IMR-90 (cell line): ENCODE measurements around the gene CKAP4. TPM values are rescaled to one million over a fixed set of nuclear protein-coding genes. Genes with fewer than 3 reads are reported as not detected.

ENCODE experiments used
- ATAC-seq: fragments of 200-7000 bp; cut with Tn5 transposase; 2 replicates; pipeline ENCODE4 v1.9.1; 2020; ENCODE audit warnings: low read depth, mild to moderate bottlenecking, moderate library complexity
- BruUV-seq: library from RNA; stranded (reverse); fragments of 400-500 nt; replicated peaks from 2 replicates; lab custom pipeline; 2021; lab: Mats Ljungman, UMichigan
- CTCF ChIA-PET: fragments of 300-600 bp; formaldehyde crosslinking; extraction: SDS; loops from one replicate; lab custom pipeline; 2021; ENCODE audit warnings: antibody characterized with exemption; lab: Yijun Ruan, JAX
- POLR2A ChIA-PET: fragments of 300-600 bp; sonication (Branson Sonifier 250); formaldehyde crosslinking; loops from one replicate; lab custom pipeline; 2022; ENCODE audit warnings: antibody characterized with exemption; ENCODE audit not compliant: unreplicated experiment; lab: Charles Lee
- DNase-seq: peaks from one replicate; pipeline ENCODE4 v3.0.0; 2013
- H2AFZ ChIP-seq: replicated peaks from 2 replicates; pipeline ENCODE3; 2013; ENCODE audit warnings: low read length, mild to moderate bottlenecking; ENCODE audit not compliant: poor library complexity
- H2AK5ac ChIP-seq: 2 replicates; pipeline ENCODE4 v1.6.1; 2013; ENCODE audit warnings: low read depth, low read length, inconsistent platforms
- H2AK9ac ChIP-seq: replicated peaks from 2 replicates; pipeline ENCODE3; 2013; ENCODE audit warnings: mild to moderate bottlenecking, low read depth, low read length, moderate library complexity; ENCODE audit not compliant: poor library complexity
- H2BK120ac ChIP-seq: 2 replicates; pipeline ENCODE4 v1.6.1; 2013; ENCODE audit warnings: low read depth, low read length, inconsistent platforms
- H2BK15ac ChIP-seq: 3 replicates; pipeline ENCODE4 v1.6.1; 2013; ENCODE audit warnings: low read depth, low read length, inconsistent platforms
- H2BK20ac ChIP-seq: 2 replicates; pipeline ENCODE4 v1.6.1; 2013; ENCODE audit warnings: low read depth, mild to moderate bottlenecking, inconsistent platforms, low read length, moderate library complexity
- H2BK5ac ChIP-seq: 2 replicates; pipeline ENCODE4 v1.6.1; 2013; ENCODE audit warnings: mild to moderate bottlenecking, low read depth, low read length, inconsistent platforms; ENCODE audit not compliant: poor library complexity, severe bottlenecking
- H3K14ac ChIP-seq: replicated peaks from 2 replicates; pipeline ENCODE4 v1.6.1; 2013; ENCODE audit warnings: low read depth, low read length, inconsistent platforms
- H3K18ac ChIP-seq: 2 replicates; pipeline ENCODE4 v1.6.1; 2013; ENCODE audit warnings: low read depth, low read length, control low read depth
- H3K23ac ChIP-seq: 2 replicates; pipeline ENCODE4 v1.6.1; 2013; ENCODE audit warnings: low read depth, low read length, inconsistent platforms
- H3K27ac ChIP-seq: 2 replicates; pipeline ENCODE4 v1.5.1; 2013; ENCODE audit warnings: mild to moderate bottlenecking, control low read depth, low read length; ENCODE audit not compliant: insufficient read depth
- H3K27me3 ChIP-seq: 2 replicates; pipeline ENCODE4 v1.6.1; 2013; ENCODE audit warnings: low read length; ENCODE audit not compliant: control insufficient read depth, insufficient read depth
- H3K36me3 ChIP-seq: 2 replicates; pipeline ENCODE4 v1.6.1; 2013; ENCODE audit warnings: low read length, mixed read lengths; ENCODE audit not compliant: control insufficient read depth, insufficient read depth
- H3K4ac ChIP-seq: 2 replicates; pipeline ENCODE4 v1.6.1; 2013; ENCODE audit warnings: low read depth, low read length, inconsistent platforms
- H3K4me1 ChIP-seq: 2 replicates; pipeline ENCODE4 v1.6.1; 2013; ENCODE audit warnings: low read length, mixed read lengths; ENCODE audit not compliant: control insufficient read depth, insufficient read depth
- H3K4me2 ChIP-seq: 2 replicates; pipeline ENCODE4 v1.6.1; 2013; ENCODE audit warnings: low read depth, mild to moderate bottlenecking, control low read depth, low read length, moderate library complexity
- H3K4me3 ChIP-seq: 2 replicates; pipeline ENCODE4 v1.5.1; 2013; ENCODE audit warnings: low read depth, mild to moderate bottlenecking, control low read depth, low read length, moderate library complexity; ENCODE audit not compliant: insufficient read depth
- H3K56ac ChIP-seq: 2 replicates; pipeline ENCODE4 v1.6.1; 2013; ENCODE audit warnings: low read length, inconsistent platforms; ENCODE audit not compliant: insufficient read depth; ENCODE audit errors: extremely low read depth
- H3K79me1 ChIP-seq, 2 experiments: 2 replicates each; pipeline ENCODE4 v1.6.1; 2013; ENCODE audit warnings: low read length in 2 of 2, inconsistent platforms in 1 of 2, low read depth in 1 of 2
- H3K9ac ChIP-seq: 2 replicates; pipeline ENCODE4 v1.6.1; 2013; ENCODE audit warnings: low read depth, low read length, control low read depth
- H3K9me1 ChIP-seq: 2 replicates; pipeline ENCODE4 v1.6.1; 2013; ENCODE audit warnings: low read length, inconsistent platforms; ENCODE audit not compliant: insufficient read depth
- H3K9me3 ChIP-seq: 2 replicates; pipeline ENCODE4 v1.6.1; 2013; ENCODE audit warnings: low read length; ENCODE audit not compliant: control insufficient read depth, insufficient read depth
- H4K20me1 ChIP-seq: 2 replicates; pipeline ENCODE4 v1.6.1; 2013; ENCODE audit warnings: low read length, inconsistent platforms; ENCODE audit not compliant: insufficient read depth
- H4K5ac ChIP-seq: 2 replicates; pipeline ENCODE4 v1.6.1; 2013; ENCODE audit warnings: mild to moderate bottlenecking, low read depth, low read length, control low read depth
- H4K8ac ChIP-seq, 2 experiments: 2 replicates each; pipeline ENCODE4 v1.6.1; 2013; ENCODE audit warnings: low read depth in 2 of 2, low read length in 2 of 2, control low read depth in 1 of 2, inconsistent platforms in 1 of 2
- H4K91ac ChIP-seq: 2 replicates; pipeline ENCODE4 v1.6.1; 2013; ENCODE audit warnings: low read depth, low read length, inconsistent platforms; ENCODE audit not compliant: insufficient read depth
- BHLHE40 ChIP-seq: fragments of 150-350 bp; IDR thresholded peaks from 2 replicates; pipeline ENCODE4 v1.6.1; 2016; ENCODE audit warnings: mild to moderate bottlenecking, low read depth, low read length
- CEBPB ChIP-seq: IDR thresholded peaks from 2 replicates; pipeline ENCODE4 v1.6.1; 2012; ENCODE audit warnings: low read depth, low read length, improper control_type of control experiment
- FOS ChIP-seq: fragments of 150-350 bp; IDR thresholded peaks from 2 replicates; pipeline ENCODE4 v1.6.1; 2016; ENCODE audit warnings: low read depth, low read length
- MXI1 ChIP-seq: IDR thresholded peaks from 2 replicates; pipeline ENCODE4 v1.6.1; 2012; ENCODE audit warnings: low read depth, mild to moderate bottlenecking, low read length, moderate library complexity, borderline replicate concordance
- POLR2A ChIP-seq: IDR thresholded peaks from 2 replicates; pipeline ENCODE4 v1.6.1; 2012; ENCODE audit warnings: mild to moderate bottlenecking, low read depth, low read length
- RCOR1 ChIP-seq: IDR thresholded peaks from 2 replicates; pipeline ENCODE4 v1.6.1; 2012; ENCODE audit warnings: mild to moderate bottlenecking, low read length, improper control_type of control experiment; ENCODE audit not compliant: insufficient replicate concordance
- RFX5 ChIP-seq: IDR thresholded peaks from 2 replicates; pipeline ENCODE4 v1.8.0; 2012; ENCODE audit warnings: low read depth, mild to moderate bottlenecking, low read length, moderate library complexity
- SMC3 ChIP-seq: fragments of 150-350 bp; IDR thresholded peaks from 2 replicates; pipeline ENCODE4 v1.6.1; 2016; ENCODE audit warnings: low read depth, mild to moderate bottlenecking, antibody characterized with exemption, low read length, moderate library complexity
- WGBS, 2 experiments: methylation state at CpG; one replicate each; pipeline versions ENCODE4 v1.1.5 to v1.1.7; 2013; ENCODE audit warnings: missing lambda C conversion rate in 2 of 2; ENCODE audit not compliant: insufficient read length in 1 of 2; ENCODE audit errors: extremely low coverage in 2 of 2; 5-methylcytosine and 5-hydroxymethylcytosine counted together
- dilution Hi-C: fragments of 300-500 bp; cut with HindIII; formaldehyde crosslinking; loops from one replicate; pipeline ENCODE4 v1.14.3; 2018; ENCODE audit warnings: low sequenced_read_pairs; ENCODE audit not compliant: unreplicated experiment
- in situ Hi-C: fragments of 300-500 bp; cut with MboI; formaldehyde crosslinking; loops from 3 replicates; pipeline ENCODE4 v1.14.3; 2019; ENCODE audit warnings: low sequenced_read_pairs, inconsistent platforms, mixed read lengths
- intact Hi-C: fragments of 100-400 bp; cut with micrococcal nuclease; formaldehyde crosslinking; loops from 2 replicates; pipeline ENCODE4 v1.10.0; 2022
- polyA plus RNA-seq, 3 experiments: library from polyadenylated mRNA; depleted of rRNA; stranded (reverse); fragments of >200 nt; gene quantifications; 2 replicates each; pipeline ENCODE4 v1.2.3, GENCODE V29; 2012; ENCODE audit warnings: low replicate concordance in 1 of 3
- total RNA-seq: library from RNA; depleted of rRNA; stranded (reverse); fragments of >200 nt; gene quantifications from 2 replicates; pipeline ENCODE4 v1.2.3, GENCODE V29; 2012
- TF ChIP-seq, protein P1 (sequence below): fragments of 150-350 bp; IDR thresholded peaks from 2 replicates; pipeline ENCODE4 v1.6.1; 2017; ENCODE audit warnings: mild to moderate bottlenecking, antibody characterized with exemption, low read length, low read depth
- TF ChIP-seq, protein P2 (sequence below): conservative IDR thresholded peaks from 2 replicates; pipeline ENCODE4 v1.5.1; 2012; ENCODE audit warnings: mild to moderate bottlenecking, low read depth, low read length, improper control_type of control experiment

The CKAP4 gene
- total and polyA plus RNA-seq, 2 of the 4 experiments (the other 2 are of a cell fraction) = 94.5 to 297 TPM

DNA sequence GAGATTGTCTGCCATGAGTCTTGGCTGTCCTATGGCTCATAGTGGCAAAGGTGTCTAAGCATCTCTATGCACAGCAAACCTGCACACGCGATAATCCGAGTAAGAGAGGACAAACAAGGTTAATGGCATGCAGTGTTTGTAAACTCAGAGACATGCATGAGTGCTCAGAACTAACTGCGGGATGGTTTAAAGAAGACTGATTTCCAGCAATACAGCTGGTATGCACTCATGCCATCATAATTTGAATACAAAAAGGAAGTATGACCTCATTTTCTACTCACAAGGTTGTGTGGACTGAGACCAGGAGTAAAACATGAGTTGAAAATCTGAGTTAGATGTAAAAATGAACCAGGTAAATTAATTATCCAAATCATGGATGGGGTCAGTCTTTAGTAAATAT lies 38.2 kb upstream of the CKAP4 start:
- Histone ChIP-seq H2BK15ac (0 out of 3 replicates have a peak overlapping the region, but pooled peaks have one; percentile 48), H2BK120ac (peak overlapping the region; percentile 8; the same call in 1 of the 2 replicates), H3K9ac (no peak overlapping the region), H3K14ac (peak overlapping the region; percentile 58; the same call in 1 of the 2 replicates), H2BK20ac (peak overlapping the region; percentile 70), H2AFZ (no peak overlapping the region), H3K27me3 (no peaks in the 10 kb centered on the region), H4K91ac (peak overlapping the region; percentile 49), H3K27ac (no peak overlapping the region), H3K18ac (no peak overlapping the region), H2BK5ac (no peak overlapping the region), H3K9me1 (peaks cover 8% of the 10 kb centered on the region), H4K20me1 (no peaks in the 10 kb centered on the region), H3K79me1 (no peaks in the 10 kb centered on the region), H3K4ac (peak overlapping the region; percentile 2; the same call in 1 of the 2 replicates), H4K5ac (no peak overlapping the region), H3K9me3 (peaks cover 6% of the 10 kb centered on the region), H4K8ac (no peak overlapping the region), H3K56ac (no peak overlapping the region), H3K36me3 (no peaks in the 10 kb centered on the region), H3K4me1 (peaks cover 7% of the 10 kb centered on the region), H3K4me3 (no peak overlapping the region), H3K23ac (peak overlapping the region; percentile 82), H3K4me2 (no peak overlapping the region), H2AK9ac (no peak overlapping the region), H2AK5ac (no peak overlapping the region)
- dilution Hi-C loops (no loop called here), intact Hi-C loops (loop anchor here (5.0 kb wide), 1 partner anchor 39 kb away; the partner anchor contains the start of gene CKAP4), in situ Hi-C loops (loop anchor here (5.0 kb wide), 1 partner anchor 34 kb away; no protein-coding TSS in a partner anchor)
- no CpG with 5 or more reads among the region's 4 CpGs for WGBS, 2 experiments
- TF ChIP-seq BHLHE40 (no peak), SMC3 (no peak), CEBPB (no peak), FOS (no peak), RFX5 (no peak), MXI1 (no peak), RCOR1 (no peak), POLR2A (no peak)
- TF ChIP-seq, protein P1, sequence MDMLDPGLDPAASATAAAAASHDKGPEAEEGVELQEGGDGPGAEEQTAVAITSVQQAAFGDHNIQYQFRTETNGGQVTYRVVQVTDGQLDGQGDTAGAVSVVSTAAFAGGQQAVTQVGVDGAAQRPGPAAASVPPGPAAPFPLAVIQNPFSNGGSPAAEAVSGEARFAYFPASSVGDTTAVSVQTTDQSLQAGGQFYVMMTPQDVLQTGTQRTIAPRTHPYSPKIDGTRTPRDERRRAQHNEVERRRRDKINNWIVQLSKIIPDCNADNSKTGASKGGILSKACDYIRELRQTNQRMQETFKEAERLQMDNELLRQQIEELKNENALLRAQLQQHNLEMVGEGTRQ = no peak
- TF ChIP-seq, protein P2, sequence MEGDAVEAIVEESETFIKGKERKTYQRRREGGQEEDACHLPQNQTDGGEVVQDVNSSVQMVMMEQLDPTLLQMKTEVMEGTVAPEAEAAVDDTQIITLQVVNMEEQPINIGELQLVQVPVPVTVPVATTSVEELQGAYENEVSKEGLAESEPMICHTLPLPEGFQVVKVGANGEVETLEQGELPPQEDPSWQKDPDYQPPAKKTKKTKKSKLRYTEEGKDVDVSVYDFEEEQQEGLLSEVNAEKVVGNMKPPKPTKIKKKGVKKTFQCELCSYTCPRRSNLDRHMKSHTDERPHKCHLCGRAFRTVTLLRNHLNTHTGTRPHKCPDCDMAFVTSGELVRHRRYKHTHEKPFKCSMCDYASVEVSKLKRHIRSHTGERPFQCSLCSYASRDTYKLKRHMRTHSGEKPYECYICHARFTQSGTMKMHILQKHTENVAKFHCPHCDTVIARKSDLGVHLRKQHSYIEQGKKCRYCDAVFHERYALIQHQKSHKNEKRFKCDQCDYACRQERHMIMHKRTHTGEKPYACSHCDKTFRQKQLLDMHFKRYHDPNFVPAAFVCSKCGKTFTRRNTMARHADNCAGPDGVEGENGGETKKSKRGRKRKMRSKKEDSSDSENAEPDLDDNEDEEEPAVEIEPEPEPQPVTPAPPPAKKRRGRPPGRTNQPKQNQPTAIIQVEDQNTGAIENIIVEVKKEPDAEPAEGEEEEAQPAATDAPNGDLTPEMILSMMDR = no peak
- POLR2A ChIA-PET = no interaction called here
- no TSS peak for BruUV-seq
- no peak for ATAC-seq
- DNase-seq = no peak
- CTCF ChIA-PET = no interaction called here
